ENCODE data around the gene PML. TPM values are rescaled to one million over a fixed set of nuclear protein-coding genes. Genes with fewer than 3 reads are reported as not detected.
"Not testable (repeated sequence)": the region's sequence is repeated elsewhere in the genome, so short reads cannot be mapped to it uniquely, and the experiment has no call there.

Gene PML
- total RNA-seq, 1 experiment from 2014 or later, result 24.6 TPM

DNA sequence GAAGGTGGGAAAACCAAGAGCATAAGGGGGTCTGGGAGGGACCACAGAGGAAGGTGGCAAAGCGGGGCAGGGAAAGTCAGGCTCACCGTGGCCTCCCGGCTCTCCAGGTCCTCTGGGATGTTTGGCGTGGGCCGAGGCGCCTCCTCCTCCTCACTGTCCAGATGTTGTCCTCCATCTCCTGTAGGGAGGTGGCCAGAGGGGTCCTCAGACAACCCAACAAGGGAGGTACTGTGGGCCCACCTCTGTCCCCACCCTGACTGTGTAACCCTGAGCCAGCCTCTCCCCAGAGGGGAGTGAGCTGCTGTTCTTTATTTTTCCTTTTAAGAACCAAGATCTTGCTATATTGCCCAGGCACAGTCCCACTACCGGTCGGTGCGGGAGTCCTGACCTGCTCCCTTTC, 77.6 kb downstream of the PML start:
- not testable (repeated sequence) for DNase-seq; H3K23me2 ChIP-seq (ENCODE audit: insufficient read length, low read depth, low read length, poor library complexity, severe bottlenecking); H3K4me1 ChIP-seq (ENCODE audit: insufficient read depth, low read length); H3K14ac ChIP-seq (ENCODE audit: insufficient read depth, low read length); H4K91ac ChIP-seq (ENCODE audit: insufficient read length, low read depth, low read length); H3K9me3 ChIP-seq (ENCODE audit: control insufficient read depth, low read depth, low read length); H3K56ac ChIP-seq (ENCODE audit: insufficient read length, low read depth, low read length); H3K27me3 Mint-ChIP-seq (ENCODE audit: low read depth); H2BK12ac ChIP-seq (ENCODE audit: insufficient read length, low read depth, low read length); H3K9me3 Mint-ChIP-seq; H3T11ph ChIP-seq (ENCODE audit: low read length); H3K4me3 Mint-ChIP-seq; H3K79me2 ChIP-seq (ENCODE audit: insufficient read depth, low read length); H3K36me3 Mint-ChIP-seq (ENCODE audit: insufficient read depth in 1 of 3, low read depth in 3 of 3); H3K4me1 Mint-ChIP-seq; H3K9ac ChIP-seq (ENCODE audit: extremely low read depth, insufficient read length, low read length); H4K20me1 ChIP-seq (ENCODE audit: control insufficient read depth, insufficient read depth, insufficient read length); H3K79me1 ChIP-seq (ENCODE audit: insufficient read depth, low read depth, low read length, poor library complexity, severe bottlenecking); H3K18ac ChIP-seq (ENCODE audit: insufficient read length, low read depth, low read length); H3K4ac ChIP-seq (ENCODE audit: low read depth, low read length); H3K4me2 ChIP-seq (ENCODE audit: insufficient read depth, insufficient read length, low read length); H2BK15ac ChIP-seq (ENCODE audit: low read depth, low read length); H2BK120ac ChIP-seq (ENCODE audit: low read depth, low read length, poor library complexity, severe bottlenecking); H2BK20ac ChIP-seq (ENCODE audit: low read depth, low read length, poor library complexity, severe bottlenecking); H3K23ac ChIP-seq (ENCODE audit: insufficient read length, low read depth, low read length); H4K5ac ChIP-seq (ENCODE audit: insufficient read length, low read depth, low read length); H2BK5ac ChIP-seq (ENCODE audit: insufficient read length, low read length); H4K8ac ChIP-seq (replicated peaks; ENCODE audit: insufficient read length, low read depth, low read length); H2AK5ac ChIP-seq (ENCODE audit: insufficient read length, low read length); H3K27ac Mint-ChIP-seq; H3K27me3 ChIP-seq (ENCODE audit: insufficient read depth, low read length); H3K27ac ChIP-seq (ENCODE audit: insufficient read length, low read depth, low read length); H2AFZ ChIP-seq (ENCODE audit: low read length)
- no CpG with 5 or more reads among the region's 9 CpGs for WGBS (ENCODE audit: extremely low coverage, insufficient read length, low lambda C conversion rate)

Data from H9 (cell line).